GM23248 (cell line): ENCODE data around the gene GABBR2.

Experiments
- EZH2 ChIP-seq: fragments of 200-600 bp; sonication (generic); IDR thresholded peaks from 2 replicates; pipeline ENCODE4 v1.6.1; 2018; ENCODE audit warnings: antibody characterized with exemption, mild to moderate bottlenecking; ENCODE audit not compliant: insufficient read depth, poor library complexity, severe bottlenecking
- EZH2phosphoT487 ChIP-seq: fragments of 200-600 bp; sonication (generic); IDR thresholded peaks from 2 replicates; pipeline ENCODE4 v1.6.1; 2018; ENCODE audit warnings: antibody characterized with exemption, moderate library complexity, mild to moderate bottlenecking, low read depth; ENCODE audit not compliant: insufficient read depth

GRCh38 chr9:98369471-98369870 is 339.3 kb downstream of the GABBR2 start:
- no peak for TF ChIP-seq EZH2
- TF ChIP-seq EZH2phosphoT487 = no peak
